DOHH2 (cell line): ENCODE measurements around the gene ERN1.

Source experiments
- EZH2phosphoT487 ChIP-seq: fragments of 200-600 bp; sonication (generic); IDR thresholded peaks from 2 replicates; pipeline ENCODE4 v1.6.1; 2017; ENCODE audit warnings: borderline replicate concordance, mild to moderate bottlenecking, antibody characterized with exemption, low read length, moderate library complexity, mixed read lengths
- TF ChIP-seq, protein P1 (sequence below): fragments of 200-600 bp; sonication (generic); IDR thresholded peaks from one replicate; pipeline ENCODE4 v1.5.1; 2014; ENCODE audit warnings: antibody characterized with exemption, mild to moderate bottlenecking, low read depth, low read length; ENCODE audit not compliant: poor library complexity, severe bottlenecking

DNA sequence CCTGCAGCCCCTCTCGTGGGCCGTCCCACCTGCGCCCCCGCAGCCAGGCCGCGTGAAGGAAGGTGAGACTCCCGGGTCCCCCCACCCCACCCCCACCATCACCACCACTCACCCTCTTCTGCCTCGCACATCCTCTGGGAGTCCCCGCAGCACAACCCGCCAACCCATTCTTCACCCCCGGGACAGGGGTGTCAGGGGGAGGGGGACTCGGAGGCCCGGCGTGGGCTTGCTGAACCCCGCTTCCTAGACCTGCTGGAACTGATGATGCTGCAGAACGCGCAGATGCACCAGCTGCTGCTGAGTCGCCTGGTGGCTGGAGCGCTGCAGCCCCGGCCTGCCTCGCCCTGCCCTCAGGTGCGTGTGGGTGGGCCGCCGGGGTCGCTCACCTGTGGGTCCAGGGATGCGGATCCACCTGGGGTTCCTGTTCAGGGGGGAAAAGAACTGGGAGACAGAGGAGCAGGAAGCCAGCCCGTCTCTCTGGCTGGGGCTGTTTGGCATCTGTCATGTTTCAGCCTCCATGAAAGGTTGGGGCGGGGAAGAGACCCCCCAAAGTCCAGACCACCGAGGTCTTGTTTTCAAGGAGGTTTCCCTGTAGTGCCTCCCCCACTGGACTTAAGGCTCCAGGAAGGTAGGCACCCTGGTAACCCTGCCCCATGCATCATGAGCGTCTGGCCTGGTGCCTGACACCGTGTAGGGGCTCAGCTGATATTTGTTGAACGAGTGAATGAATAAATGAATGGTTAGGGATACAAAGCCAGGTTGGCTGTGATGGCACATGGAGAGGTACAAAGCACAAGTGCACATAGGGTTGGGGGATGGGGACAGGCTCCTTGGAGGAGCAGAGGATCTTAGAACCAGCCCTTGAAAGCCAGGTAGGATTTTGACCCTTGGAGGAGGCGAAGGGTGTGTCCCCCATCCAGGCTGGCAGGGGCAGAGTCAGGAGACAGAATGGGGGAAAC is 130.9 kb downstream of the ERN1 start:
- TF ChIP-seq, protein P1, sequence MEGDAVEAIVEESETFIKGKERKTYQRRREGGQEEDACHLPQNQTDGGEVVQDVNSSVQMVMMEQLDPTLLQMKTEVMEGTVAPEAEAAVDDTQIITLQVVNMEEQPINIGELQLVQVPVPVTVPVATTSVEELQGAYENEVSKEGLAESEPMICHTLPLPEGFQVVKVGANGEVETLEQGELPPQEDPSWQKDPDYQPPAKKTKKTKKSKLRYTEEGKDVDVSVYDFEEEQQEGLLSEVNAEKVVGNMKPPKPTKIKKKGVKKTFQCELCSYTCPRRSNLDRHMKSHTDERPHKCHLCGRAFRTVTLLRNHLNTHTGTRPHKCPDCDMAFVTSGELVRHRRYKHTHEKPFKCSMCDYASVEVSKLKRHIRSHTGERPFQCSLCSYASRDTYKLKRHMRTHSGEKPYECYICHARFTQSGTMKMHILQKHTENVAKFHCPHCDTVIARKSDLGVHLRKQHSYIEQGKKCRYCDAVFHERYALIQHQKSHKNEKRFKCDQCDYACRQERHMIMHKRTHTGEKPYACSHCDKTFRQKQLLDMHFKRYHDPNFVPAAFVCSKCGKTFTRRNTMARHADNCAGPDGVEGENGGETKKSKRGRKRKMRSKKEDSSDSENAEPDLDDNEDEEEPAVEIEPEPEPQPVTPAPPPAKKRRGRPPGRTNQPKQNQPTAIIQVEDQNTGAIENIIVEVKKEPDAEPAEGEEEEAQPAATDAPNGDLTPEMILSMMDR: no peak
- TF ChIP-seq EZH2phosphoT487: no peak
